Measurements from ENCODE around the gene DNER. TPM values are rescaled to one million over a fixed set of nuclear protein-coding genes. Genes with fewer than 3 reads are reported as not detected.
A peak's percentile ranks its signal among the peaks of the same experiment; 100 is the strongest.
"Not testable (repeated sequence)": the region's sequence is repeated elsewhere in the genome, so short reads cannot be mapped to it uniquely, and the experiment has no call there.

The DNER gene
- total RNA-seq, 8 experiments from 2014 or later, result 0.52 to 102 (median 62.3) TPM

- 36 to 90% (median 75%) methylated on average over 1 to 3 of the region's 3 CpGs; no CpG with 5 or more reads in 2 of the 10 experiments for WGBS, 10 experiments
- H3K27ac ChIP-seq, result no peak overlapping the region
These were observed 2.2 kb downstream of the DNER start for GRCh38 chr2:229712136-229712535.

GRCh38 chr2:229708335-229708734 is 6.0 kb downstream of the DNER start:
- in situ Hi-C loops (cut with MboI; ENCODE audit: low pct_unique_long_range_greater_than_20kb in 2 of 9, low sequenced_read_pairs in 9 of 9, unreplicated experiment in 9 of 9), result loop anchor here in 2 of 9 experiments (25.0 kb wide), 1 partner anchor 1021 kb away; no protein-coding TSS in a partner anchor
- Histone ChIP-seq H3K4me3 (no peak overlapping the region), H3K4me1 (replicated peaks in 1 of 2) (peaks cover 2 to 12% of the 10 kb centered on the region in 2 donors), H3K27ac (no peak overlapping the region)
- ATAC-seq (replicated peaks in 6 of 8), result no peak
- 20 to 100% (median 73%) methylated on average over 1 to 2 of the region's 2 CpGs for WGBS, 10 experiments

More at GRCh38 chr2:229712136-229712535, 2.2 kb downstream of the DNER start:
- Histone ChIP-seq H3K4me1 (replicated peaks in 1 of 2) (peaks cover 6 to 16% of the 10 kb centered on the region in 2 donors), H3K4me3 (peak overlapping the region in 3 of 5 donors; percentile 59 to 92 (median 64))
- no peak for ATAC-seq (replicated peaks in 6 of 8)
- in situ Hi-C loops (cut with MboI; ENCODE audit: low pct_unique_long_range_greater_than_20kb in 2 of 9, low sequenced_read_pairs in 9 of 9, unreplicated experiment in 9 of 9), result loop anchor here in 2 of 9 experiments (25.0 kb wide), 1 partner anchor 1025 kb away; no protein-coding TSS in a partner anchor

- H3K4me1 ChIP-seq (replicated peaks in 1 of 2), result peaks cover 0 to 5% of the 10 kb centered on the region in 2 donors
- H3K27ac ChIP-seq, result no peak overlapping the region
- ATAC-seq (replicated peaks in 6 of 8), result peak in 4 of 8 experiments; percentile 15 to 84 (median 78)
- in situ Hi-C loops (cut with MboI; ENCODE audit: low pct_unique_long_range_greater_than_20kb in 2 of 9, low sequenced_read_pairs in 9 of 9, unreplicated experiment in 9 of 9), result loop anchor here in 2 of 9 experiments (25.0 kb wide), 1 partner anchor 1017 kb away; no protein-coding TSS in a partner anchor
- H3K4me3 ChIP-seq, result no peak overlapping the region
- 23 to 93% (median 69%) methylated on average over 3 to 5 of the region's 5 CpGs for WGBS, 10 experiments
These were observed 10.3 kb downstream of the DNER start for GRCh38 chr2:229703909-229704630.

- WGBS, 10 experiments, result 17 to 92% (median 70%) methylated on average over 1 to 5 of the region's 6 CpGs; no CpG with 5 or more reads in 4 of the 10 experiments
- in situ Hi-C loops (cut with MboI; ENCODE audit: low pct_unique_long_range_greater_than_20kb in 2 of 9, low sequenced_read_pairs in 9 of 9, unreplicated experiment in 9 of 9), result loop anchor here in 2 of 9 experiments (25.0 kb wide), 1 partner anchor 1014 kb away; no protein-coding TSS in a partner anchor
- Histone ChIP-seq H3K4me3 (no peak overlapping the region), H3K4me1 (replicated peaks in 1 of 2) (peaks cover 0 to 12% of the 10 kb centered on the region in 2 donors), H3K27ac (no peak overlapping the region)
- ATAC-seq (replicated peaks in 6 of 8), result no peak
These were observed 12.6 kb downstream of the DNER start for GRCh38 chr2:229701716-229702115.

GRCh38 chr2:229701062-229701461 is 13.3 kb downstream of the DNER start:
- in situ Hi-C loops (cut with MboI; ENCODE audit: low pct_unique_long_range_greater_than_20kb in 2 of 9, low sequenced_read_pairs in 9 of 9, unreplicated experiment in 9 of 9), result loop anchor here in 2 of 9 experiments (25.0 kb wide), 1 partner anchor 1014 kb away; no protein-coding TSS in a partner anchor
- no peak overlapping the region for H3K4me3 ChIP-seq
- H3K4me1 ChIP-seq (replicated peaks in 1 of 2), result peaks cover 0 to 12% of the 10 kb centered on the region in 2 donors
- 29 to 100% (median 94%) methylated on average over 1 to 2 of the region's 2 CpGs; no CpG with 5 or more reads in 2 of the 10 experiments for WGBS, 10 experiments
- no peak overlapping the region for H3K27ac ChIP-seq
- no peak for ATAC-seq (replicated peaks in 6 of 8)

GRCh38 chr2:229695961-229696360 is 18.4 kb downstream of the DNER start:
- Histone ChIP-seq H3K4me3 (no peak overlapping the region), H3K4me1 (replicated peaks in 1 of 2) (peaks cover 0 to 12% of the 10 kb centered on the region in 2 donors), H3K27ac (no peak overlapping the region)
- no peak for ATAC-seq (replicated peaks in 6 of 8)
- 73 to 100% (median 100%) methylated on average over 1 to 2 of the region's 2 CpGs; no CpG with 5 or more reads in 5 of the 10 experiments for WGBS, 10 experiments
- in situ Hi-C loops (cut with MboI; ENCODE audit: low pct_unique_long_range_greater_than_20kb in 2 of 9, low sequenced_read_pairs in 9 of 9, unreplicated experiment in 9 of 9), result no loop called here

- WGBS, 10 experiments, result 0 to 71% methylated on average over 1 of the region's 1 CpG; no CpG with 5 or more reads in 8 of the 10 experiments
- in situ Hi-C loops (cut with MboI; ENCODE audit: low pct_unique_long_range_greater_than_20kb in 2 of 9, low sequenced_read_pairs in 9 of 9, unreplicated experiment in 9 of 9); H3K4me3 ChIP-seq; H3K27ac ChIP-seq; ATAC-seq (replicated peaks in 6 of 8); H3K4me1 ChIP-seq (replicated peaks in 1 of 2): not testable (repeated sequence)
These were observed 20.5 kb downstream of the DNER start for GRCh38 chr2:229693845-229694244.

- no peak for ATAC-seq (replicated peaks in 6 of 8)
- WGBS, 10 experiments, result 0 to 89% (median 60%) methylated on average over 1 to 2 of the region's 2 CpGs; no CpG with 5 or more reads in 3 of the 10 experiments
- no peaks in the 10 kb centered on the region for H3K4me1 ChIP-seq (replicated peaks in 1 of 2)
- H3K27ac ChIP-seq, result no peak overlapping the region
- H3K4me3 ChIP-seq, result no peak overlapping the region
- in situ Hi-C loops (cut with MboI; ENCODE audit: low pct_unique_long_range_greater_than_20kb in 2 of 9, low sequenced_read_pairs in 9 of 9, unreplicated experiment in 9 of 9), result no loop called here
These were observed 22.7 kb downstream of the DNER start for GRCh38 chr2:229691631-229692030.

- 30 to 67% (median 50%) methylated on average over 1 to 2 of the region's 2 CpGs; no CpG with 5 or more reads in 7 of the 10 experiments for WGBS, 10 experiments
- no peak overlapping the region for H3K27ac ChIP-seq
- no peaks in the 10 kb centered on the region for H3K4me1 ChIP-seq (replicated peaks in 1 of 2)
- in situ Hi-C loops (cut with MboI; ENCODE audit: low pct_unique_long_range_greater_than_20kb in 2 of 9, low sequenced_read_pairs in 9 of 9, unreplicated experiment in 9 of 9), result no loop called here
- H3K4me3 ChIP-seq, result no peak overlapping the region
- ATAC-seq (replicated peaks in 6 of 8), result peak in 2 of 8 experiments; percentile 24 to 51
These were observed 25.0 kb downstream of the DNER start for GRCh38 chr2:229689307-229689839.

GRCh38 chr2:229688141-229688540 is 26.2 kb downstream of the DNER start:
- Histone ChIP-seq H3K27ac (no peak overlapping the region), H3K4me1 (replicated peaks in 1 of 2) (no peaks in the 10 kb centered on the region), H3K4me3 (no peak overlapping the region)
- WGBS, 10 experiments, result 39 to 100% (median 89%) methylated on average over 2 to 7 of the region's 7 CpGs; no CpG with 5 or more reads in 1 of the 10 experiments
- in situ Hi-C loops (cut with MboI; ENCODE audit: low pct_unique_long_range_greater_than_20kb in 2 of 9, low sequenced_read_pairs in 9 of 9, unreplicated experiment in 9 of 9), result no loop called here
- ATAC-seq (replicated peaks in 6 of 8), result no peak

- H3K27ac ChIP-seq, result no peak overlapping the region
- in situ Hi-C loops (cut with MboI; ENCODE audit: low pct_unique_long_range_greater_than_20kb in 2 of 9, low sequenced_read_pairs in 9 of 9, unreplicated experiment in 9 of 9), result no loop called here
- no peaks in the 10 kb centered on the region for H3K4me1 ChIP-seq (replicated peaks in 1 of 2)
- H3K4me3 ChIP-seq, result no peak overlapping the region
- ATAC-seq (replicated peaks in 6 of 8), result peak in 4 of 8 experiments; percentile 18 to 50 (median 38)
- 0 to 90% (median 73%) methylated on average over 1 to 5 of the region's 6 CpGs; no CpG with 5 or more reads in 2 of the 10 experiments for WGBS, 10 experiments
These were observed 28.0 kb downstream of the DNER start for GRCh38 chr2:229686122-229686919.

- ATAC-seq (replicated peaks in 6 of 8), result peak in 3 of 8 experiments; percentile 43 to 58 (median 54)
- in situ Hi-C loops (cut with MboI; ENCODE audit: low pct_unique_long_range_greater_than_20kb in 2 of 9, low sequenced_read_pairs in 9 of 9, unreplicated experiment in 9 of 9), result no loop called here
- 25 to 84% (median 64%) methylated on average over 3 to 6 of the region's 6 CpGs for WGBS, 10 experiments
- Histone ChIP-seq H3K4me1 (replicated peaks in 1 of 2) (no peaks in the 10 kb centered on the region), H3K27ac (no peak overlapping the region), H3K4me3 (no peak overlapping the region)
These were observed 29.3 kb downstream of the DNER start for GRCh38 chr2:229684942-229685562.

Measured in motor neuron (in vitro differentiated cells).